NCI-H1105 treated with DMSO at 0.1 percent for 48 hours (cell line): ENCODE results near the gene MYH7B.
A peak's percentile ranks its signal among the peaks of the same experiment; 100 is the strongest.

ENCODE experiments used
- DNase-seq: peaks from one replicate; lab custom pipeline; 2025; lab: John Stamatoyannopoulos, UW

The MYH7B gene

DNA sequence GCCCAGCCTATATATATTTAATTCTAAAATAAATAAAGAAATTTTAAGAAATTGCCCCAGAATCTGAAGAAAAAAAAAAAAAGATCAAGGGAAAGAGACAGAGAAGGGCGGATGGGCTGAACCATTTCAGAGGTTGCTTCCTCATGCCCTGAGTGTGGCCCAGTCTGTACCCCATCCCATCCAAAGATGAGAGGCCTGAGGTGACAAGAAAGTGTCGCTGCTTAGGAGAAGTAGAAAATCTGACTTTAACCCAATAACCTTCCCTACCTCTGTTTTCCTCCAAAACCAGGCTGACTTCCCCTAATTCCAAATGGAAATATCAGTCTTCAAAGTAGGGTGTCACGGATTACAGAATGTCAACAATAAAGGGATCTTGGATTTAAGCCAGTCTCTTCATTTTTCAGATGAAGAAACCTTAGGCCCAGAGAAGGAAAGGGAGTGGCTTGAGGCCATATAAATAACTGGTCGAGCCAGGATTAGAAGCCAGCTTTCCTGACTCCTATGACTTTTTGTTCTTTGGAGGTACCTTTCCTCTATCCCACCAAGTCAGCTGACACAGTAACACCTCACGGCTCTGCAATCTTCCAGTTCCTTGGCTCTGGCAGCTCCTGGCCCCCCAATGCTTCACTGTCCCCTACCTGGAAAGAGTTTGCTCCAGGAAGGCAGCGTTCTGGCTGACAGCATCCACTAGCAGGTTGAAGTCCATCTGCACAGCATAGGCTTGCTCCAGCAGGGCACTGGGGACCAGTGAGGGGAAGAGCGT is 10.2 kb upstream of the MYH7B start:
- no peak for DNase-seq

DNA sequence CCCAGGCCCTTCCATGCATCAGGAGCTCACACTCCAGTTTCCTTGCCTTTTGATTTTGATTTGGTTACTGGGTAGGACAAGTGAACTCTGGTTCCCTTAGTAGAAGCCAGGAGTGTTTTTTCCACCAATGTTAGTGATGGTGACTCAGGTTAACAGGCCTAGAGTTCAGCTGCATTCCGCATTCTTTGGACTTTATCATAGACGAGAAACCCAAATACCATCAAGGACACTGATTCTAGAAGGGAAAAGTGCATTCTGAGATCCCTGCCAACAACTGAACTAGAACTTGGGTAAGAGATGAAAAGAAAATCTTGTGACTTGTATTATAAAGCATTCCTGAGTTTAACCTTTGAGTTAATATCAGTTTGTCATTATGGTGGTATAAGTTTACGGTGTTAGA is 9.0 kb upstream of the MYH7B start:
- DNase-seq, result no peak

- no peak for DNase-seq
Measured at GRCh38 chr20:34947336-34947735, 8.3 kb upstream of the MYH7B start.

DNA sequence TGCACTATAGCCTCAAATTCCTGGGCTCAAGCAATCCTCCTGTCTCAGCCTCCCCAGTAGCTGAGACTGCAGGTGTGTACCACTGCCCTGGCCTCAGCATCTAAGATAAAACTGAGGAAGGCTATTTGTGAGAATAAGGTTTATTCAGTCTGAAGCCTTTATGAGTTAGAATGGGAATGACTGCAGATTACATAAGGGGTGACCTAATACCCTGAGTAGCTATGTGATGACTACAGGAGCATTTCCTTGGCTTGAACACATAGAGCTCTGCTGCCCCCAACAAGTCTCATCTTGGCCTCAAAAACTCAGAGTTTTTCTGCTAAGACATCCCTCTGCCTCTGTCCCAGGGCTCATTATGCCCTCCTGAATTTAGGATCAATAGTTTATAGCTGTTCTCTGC is 7.6 kb upstream of the MYH7B start:
- DNase-seq, result no peak

DNA sequence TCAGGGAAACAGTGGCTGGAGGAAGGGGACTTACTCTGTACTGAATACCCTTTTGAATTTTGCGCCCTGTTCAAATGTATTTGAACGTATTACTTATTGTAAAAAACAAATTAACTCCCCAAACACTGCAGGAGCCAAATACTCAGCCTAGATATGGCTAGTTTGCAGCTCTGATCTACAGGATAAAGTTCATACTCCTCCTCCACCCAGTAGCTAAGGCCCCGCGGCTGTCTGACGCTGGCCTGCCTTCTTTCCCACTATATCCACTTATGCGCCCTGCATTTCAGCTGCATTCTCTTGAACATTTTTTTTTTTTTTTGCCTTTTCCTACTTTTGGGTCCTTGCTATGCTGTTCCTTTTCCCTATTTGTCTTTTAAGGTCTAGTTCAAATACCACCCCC is 6.5 kb upstream of the MYH7B start:
- DNase-seq, result no peak

- no peak for DNase-seq
Measured at GRCh38 chr20:34951252-34951651, 4.4 kb upstream of the MYH7B start.

- DNase-seq, result no peak
Measured at GRCh38 chr20:34951652-34952051, 4.0 kb upstream of the MYH7B start.

DNA sequence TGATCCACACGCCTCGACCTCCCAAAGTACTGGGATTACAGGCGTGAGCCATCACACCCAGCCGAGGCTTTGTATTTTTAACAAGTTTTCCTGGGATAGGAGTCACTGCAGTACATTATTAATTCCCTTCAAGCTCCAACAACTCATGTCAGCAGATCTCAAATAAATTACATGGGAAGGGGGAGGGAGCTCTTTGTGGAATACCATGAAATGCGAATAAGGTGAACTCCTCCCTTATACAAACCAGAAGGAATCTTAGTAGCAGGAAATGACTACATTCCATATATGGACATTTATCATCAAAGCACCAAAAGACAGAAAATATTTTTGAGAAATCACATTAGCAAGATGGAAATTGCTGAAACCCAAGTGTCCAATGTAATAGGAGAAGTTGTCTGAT is 3.0 kb upstream of the MYH7B start:
- DNase-seq, result no peak

DNA sequence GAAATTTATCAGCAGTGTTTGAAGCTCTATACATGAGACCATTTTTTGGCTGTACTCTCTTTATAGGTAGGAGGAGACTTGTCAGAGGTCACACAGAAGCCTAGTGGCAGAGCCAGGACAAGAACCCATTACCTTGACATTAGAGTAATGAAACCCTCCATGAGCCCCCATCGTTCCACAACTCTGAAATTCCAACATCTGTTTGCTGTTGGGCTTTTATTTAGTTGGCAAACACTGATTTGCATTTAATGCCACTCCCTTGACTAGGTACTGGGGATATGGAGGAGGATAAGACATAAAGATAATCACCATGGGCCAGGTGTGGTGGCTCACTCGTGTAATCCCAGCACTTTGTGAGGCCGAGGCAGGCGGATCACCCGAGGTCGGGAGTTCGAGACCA is 1.7 kb upstream of the MYH7B start:
- no peak for DNase-seq

DNA sequence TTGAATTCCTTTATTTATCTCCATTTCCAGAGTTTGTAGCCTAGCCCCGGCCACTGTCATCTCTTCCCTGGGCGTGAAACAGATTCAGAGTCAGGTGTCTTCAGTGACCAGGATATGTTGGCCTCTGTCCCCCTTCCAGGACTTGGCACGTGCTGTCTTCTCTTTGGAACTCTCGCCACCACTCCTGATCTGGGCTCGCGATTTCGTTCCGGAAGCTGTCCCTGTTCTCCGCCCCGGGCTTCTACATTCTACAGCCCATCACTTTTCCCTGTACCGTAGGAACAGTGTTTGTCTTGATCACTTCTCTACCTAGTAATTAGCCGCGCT is 801 bp upstream of the MYH7B start:
- peak; percentile 63 for DNase-seq

GRCh38 chr20:34956041-34956458 is 382 bp downstream of the MYH7B start:
- DNase-seq, result no peak

DNA sequence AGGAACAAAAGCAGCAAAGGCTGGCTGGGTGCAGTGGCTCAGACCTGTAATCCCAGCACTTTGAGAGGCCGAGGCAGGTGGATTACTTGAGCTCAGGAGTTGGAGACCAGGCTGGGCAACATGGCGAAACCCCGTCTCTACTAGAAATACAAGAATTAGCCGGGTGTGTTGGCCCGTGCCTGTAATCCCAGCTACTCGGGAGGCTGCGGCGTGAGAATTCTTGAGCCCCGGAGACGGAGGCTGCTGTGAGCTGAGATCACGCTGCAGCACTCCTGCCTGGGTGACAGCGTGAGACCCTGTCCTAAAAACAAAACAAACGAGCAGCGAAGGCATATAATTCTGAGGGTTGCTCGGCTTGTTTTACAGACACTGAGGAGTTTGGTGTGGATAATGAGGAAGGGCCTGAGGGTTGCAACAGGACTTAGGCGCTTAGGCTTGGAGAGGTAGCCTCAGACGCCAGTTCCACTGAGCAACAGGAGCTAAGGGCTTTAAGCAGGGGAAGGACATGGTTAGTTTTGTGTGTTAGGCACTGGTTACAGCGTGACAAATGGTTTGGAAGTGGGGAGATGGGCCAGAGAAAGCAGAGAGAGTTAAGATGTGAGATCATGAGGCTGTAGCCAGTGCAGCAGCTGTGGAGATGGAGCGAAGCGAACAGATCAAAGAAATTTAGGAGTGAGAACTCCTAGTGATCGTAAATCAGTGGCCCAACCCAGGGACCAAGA is 1.2 kb downstream of the MYH7B start:
- DNase-seq, result no peak

GRCh38 chr20:34964486-34964885 is 8.8 kb downstream of the MYH7B start:
- DNase-seq, result no peak

DNA sequence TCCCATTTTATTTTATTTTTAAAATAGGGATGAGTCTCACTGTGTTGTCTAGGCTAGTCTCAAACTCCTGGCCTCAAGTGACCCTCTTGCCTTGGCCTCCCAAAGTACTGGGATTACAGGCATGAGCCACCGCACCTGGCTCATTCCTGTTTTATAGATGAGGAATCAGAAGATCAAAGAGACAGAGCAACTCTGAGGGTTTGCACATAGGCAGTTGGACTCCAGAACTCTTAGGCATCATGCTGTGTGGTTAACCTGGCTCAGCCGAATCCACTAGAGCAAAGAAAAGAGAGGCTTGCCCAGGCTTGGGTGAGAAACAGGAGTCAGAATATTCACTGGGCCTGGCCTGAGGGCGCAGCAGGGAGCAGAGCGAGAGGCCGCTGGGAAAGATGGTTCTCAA is 9.4 kb downstream of the MYH7B start:
- no peak for DNase-seq

DNA sequence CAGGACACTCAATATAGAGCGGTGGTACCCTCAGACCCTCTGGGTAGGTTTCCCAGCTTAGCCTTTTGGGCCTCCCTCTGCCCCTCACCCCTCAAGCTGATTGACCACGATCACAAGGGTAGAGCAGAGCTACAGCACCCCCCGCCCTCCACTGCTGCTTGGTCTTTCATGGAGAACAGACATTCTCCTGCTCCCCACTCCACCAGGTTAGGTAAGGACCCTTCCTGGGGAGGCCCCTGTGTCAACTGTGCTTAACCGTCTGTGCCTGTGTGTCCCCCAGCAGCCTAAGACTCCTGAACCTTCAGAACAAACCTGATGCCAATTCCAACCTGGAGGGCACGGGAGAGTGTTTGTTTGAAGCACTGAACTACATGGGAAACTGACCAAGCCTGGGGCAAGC is 11.8 kb downstream of the MYH7B start:
- no peak for DNase-seq

DNA sequence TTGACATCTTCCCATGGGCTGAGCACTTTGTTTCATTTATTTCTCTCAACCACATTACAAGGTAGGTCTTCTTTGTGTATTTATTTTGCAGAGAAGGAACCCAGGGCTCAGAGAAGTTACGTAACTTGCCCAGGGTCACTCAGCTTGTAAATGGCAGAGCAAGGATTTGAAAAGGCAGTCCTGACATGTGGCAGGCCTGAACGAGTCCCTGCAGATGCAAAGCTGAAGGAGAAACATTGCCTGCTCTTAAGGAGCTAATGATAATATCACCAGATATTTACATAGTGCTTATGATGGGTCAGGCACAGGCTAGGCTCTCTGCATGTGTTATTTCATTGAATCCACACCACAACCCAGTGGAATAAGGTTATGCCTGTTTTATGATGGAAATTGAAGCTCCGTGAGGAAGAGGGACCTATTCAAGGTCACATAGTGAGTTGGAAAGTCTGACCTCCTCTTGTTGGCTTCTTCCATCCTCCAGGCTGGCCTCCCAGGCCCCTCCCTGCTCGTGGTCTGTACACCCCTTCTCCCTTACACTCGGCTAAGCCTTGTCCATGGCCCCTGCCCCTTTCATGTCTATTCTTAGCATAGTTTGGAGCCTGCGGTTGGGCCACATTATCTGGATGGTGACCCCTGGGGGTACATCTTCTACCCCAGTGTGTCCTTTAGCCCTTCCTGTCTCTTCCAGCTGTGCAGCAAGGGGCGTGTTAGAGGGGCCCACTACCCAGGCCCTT is 12.5 kb downstream of the MYH7B start:
- DNase-seq, result no peak

DNA sequence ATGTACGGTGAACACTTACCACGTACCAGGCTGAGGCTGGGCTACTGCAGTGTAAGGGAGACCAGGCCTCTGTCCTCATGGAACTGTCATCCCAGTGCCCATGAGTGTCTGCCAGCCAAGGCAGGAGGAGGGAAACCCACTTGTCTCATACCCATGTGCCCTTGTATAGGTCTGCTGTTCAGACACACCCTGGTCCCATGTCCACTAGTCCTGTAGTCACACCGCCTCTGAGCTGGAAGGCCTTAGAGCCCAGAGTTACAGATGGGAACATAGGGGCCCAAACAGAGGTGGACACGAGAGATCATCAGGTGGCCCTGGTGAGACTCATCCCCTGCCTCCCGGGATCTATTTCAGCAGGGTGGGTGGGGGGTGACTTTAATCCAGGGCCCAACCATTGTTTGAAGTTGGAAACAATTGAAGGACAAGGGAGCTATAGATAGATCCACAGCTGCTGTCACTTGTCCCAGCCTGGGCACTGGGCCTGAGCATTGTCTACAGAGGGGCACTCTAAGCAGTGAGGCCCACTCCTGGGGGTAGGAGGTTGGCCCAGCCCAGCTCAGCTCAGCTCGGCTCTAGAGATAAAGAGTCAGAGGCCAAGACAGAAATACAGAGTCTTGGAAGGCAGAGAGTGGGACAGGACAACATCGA is 14.6 kb downstream of the MYH7B start:
- DNase-seq, result no peak

- no peak for DNase-seq
Measured at GRCh38 chr20:34970846-34971560, 15.3 kb downstream of the MYH7B start.

DNA sequence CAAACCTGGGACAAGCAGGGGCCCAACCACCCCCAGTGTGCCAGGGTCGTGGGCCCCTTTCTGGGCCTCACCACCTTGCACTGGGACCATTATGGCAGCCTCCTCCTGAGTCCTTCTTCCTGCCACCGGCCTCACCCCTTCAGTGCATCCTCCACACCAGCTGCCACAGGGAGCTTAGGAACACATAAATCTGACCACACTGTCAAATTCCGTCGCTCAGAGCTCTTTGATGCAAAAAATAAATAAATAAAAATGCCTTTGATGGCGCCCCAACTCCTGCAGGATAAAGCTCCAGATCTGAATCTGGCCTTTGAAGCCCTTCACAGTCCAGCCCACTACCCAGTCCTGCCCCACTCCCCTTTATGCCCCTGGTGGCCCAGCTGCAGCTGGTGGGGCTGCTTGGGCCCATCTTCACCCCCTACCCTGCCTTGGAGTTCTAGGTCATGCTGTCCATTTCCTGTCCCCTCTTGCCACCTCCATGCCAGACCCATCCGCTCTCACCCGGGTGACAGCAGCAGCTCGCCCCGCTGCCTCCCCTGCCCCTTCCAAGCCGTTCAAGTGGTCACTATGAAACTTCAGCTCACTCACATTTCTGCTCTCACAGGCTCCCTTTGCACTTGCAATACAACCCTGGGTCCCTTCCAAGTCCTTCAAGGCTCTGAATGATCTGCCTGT is 16.0 kb downstream of the MYH7B start:
- no peak for DNase-seq

GRCh38 chr20:34974246-34974645 is 18.6 kb downstream of the MYH7B start:
- no peak for DNase-seq

- DNase-seq, result no peak
Measured at GRCh38 chr20:34976286-34976685, 20.6 kb downstream of the MYH7B start.
